OCI-LY3 (cell line): ENCODE results near the gene SWT1.
A peak's percentile ranks its signal among the peaks of the same experiment; 100 is the strongest.

ENCODE experiments used
- H2AFZ ChIP-seq: fragments of 200-600, 300-600 bp; shearing (Covaris generic); 2 replicates; pipeline ENCODE4 v1.6.0; 2014; ENCODE audit warnings: antibody characterized with exemption, low read depth, low read length
- H3K27ac ChIP-seq: fragments of 200-600, 300-600 bp; sonication (generic); 2 replicates; pipeline ENCODE4 v1.5.1; 2014; ENCODE audit warnings: mild to moderate bottlenecking, low read length, moderate library complexity, mixed read lengths
- H3K27me3 ChIP-seq: fragments of 200-600, 300-600 bp; sonication (generic); 2 replicates; pipeline ENCODE4 v1.6.1; 2014; ENCODE audit warnings: low read depth, low read length, mixed read lengths
- H3K36me3 ChIP-seq: fragments of 200-600, 300-600 bp; sonication (generic); replicated peaks from 2 replicates; pipeline ENCODE3; 2014; ENCODE audit warnings: low read depth, low read length, mixed read lengths
- H3K4me1 ChIP-seq: fragments of 300-600, 200-600 bp; sonication (generic); 2 replicates; pipeline ENCODE4 v1.6.1; 2014; ENCODE audit warnings: low read length, mixed read lengths
- H3K4me2 ChIP-seq: fragments of 200-600, 300-600 bp; sonication (generic); 2 replicates; pipeline ENCODE4 v1.6.1; 2014; ENCODE audit warnings: low read length, mixed read lengths
- H3K4me3 ChIP-seq: fragments of 300-600, 200-600 bp; sonication (generic); 2 replicates; pipeline ENCODE4 v1.5.1; 2014; ENCODE audit warnings: antibody characterized with exemption, mild to moderate bottlenecking, low read length, moderate library complexity
- H3K79me2 ChIP-seq: fragments of 300-600, 200-600 bp; shearing (Covaris generic); 2 replicates; pipeline ENCODE4 v1.6.1; 2014; ENCODE audit warnings: mild to moderate bottlenecking, low read length, mixed read lengths
- H3K9ac ChIP-seq: fragments of 300-600, 200-600 bp; shearing (Covaris generic); 2 replicates; pipeline ENCODE4 v1.6.0; 2014; ENCODE audit warnings: mild to moderate bottlenecking, low read length, moderate library complexity
- H3K9me3 ChIP-seq: fragments of 200-600, 300-600 bp; shearing (Covaris generic); 2 replicates; pipeline ENCODE4 v1.6.1; 2014; ENCODE audit warnings: low read length, mixed read lengths; ENCODE audit not compliant: insufficient read depth
- H4K20me1 ChIP-seq: fragments of 200-600, 300-600 bp; sonication (generic); 2 replicates; pipeline ENCODE4 v1.6.1; 2016; ENCODE audit warnings: low read length, mixed read lengths; ENCODE audit not compliant: insufficient read depth
- EZH2phosphoT487 ChIP-seq: fragments of 200-600 bp; shearing (Covaris generic); IDR thresholded peaks from 2 replicates; pipeline ENCODE4 v1.6.1; 2018; ENCODE audit warnings: antibody characterized with exemption, mixed run types, low read depth
- TF ChIP-seq, protein P1 (sequence below): fragments of 200-600, 300-600 bp; sonication (generic); IDR thresholded peaks from 2 replicates; pipeline ENCODE4 v1.5.1; 2014; ENCODE audit warnings: antibody characterized with exemption, low read length, low read depth

Gene SWT1

DNA sequence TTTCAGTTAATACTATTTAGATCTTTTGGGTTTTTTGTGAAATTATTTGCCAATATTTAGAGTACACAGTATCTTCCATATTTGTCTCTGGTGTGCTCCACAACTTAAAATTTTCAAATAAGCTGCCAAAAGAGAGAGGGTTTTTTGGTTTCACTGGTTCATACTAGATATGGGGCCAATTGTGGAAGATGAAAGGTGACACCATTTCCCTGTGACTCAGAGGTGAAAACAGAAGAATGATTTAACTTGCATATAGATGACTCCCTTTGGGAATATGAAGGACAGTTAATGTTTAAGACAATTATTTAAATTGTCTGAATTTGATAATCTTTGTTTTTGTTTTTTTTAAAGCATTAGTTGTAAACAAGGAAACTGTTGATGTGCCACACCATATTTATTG, 122.6 kb downstream of the SWT1 start:
- Histone ChIP-seq H3K9ac (no peak overlapping the region), H4K20me1 (no peaks in the 10 kb centered on the region), H3K4me1 (peaks cover 15% of the 10 kb centered on the region), H3K79me2 (no peaks in the 10 kb centered on the region), H3K4me3 (no peak overlapping the region), H3K4me2 (no peak overlapping the region), H3K9me3 (no peaks in the 10 kb centered on the region), H2AFZ (no peak overlapping the region), H3K27ac (no peak overlapping the region), H3K27me3 (no peaks in the 10 kb centered on the region), H3K36me3 (no peaks in the 10 kb centered on the region)
- TF ChIP-seq, protein P1, sequence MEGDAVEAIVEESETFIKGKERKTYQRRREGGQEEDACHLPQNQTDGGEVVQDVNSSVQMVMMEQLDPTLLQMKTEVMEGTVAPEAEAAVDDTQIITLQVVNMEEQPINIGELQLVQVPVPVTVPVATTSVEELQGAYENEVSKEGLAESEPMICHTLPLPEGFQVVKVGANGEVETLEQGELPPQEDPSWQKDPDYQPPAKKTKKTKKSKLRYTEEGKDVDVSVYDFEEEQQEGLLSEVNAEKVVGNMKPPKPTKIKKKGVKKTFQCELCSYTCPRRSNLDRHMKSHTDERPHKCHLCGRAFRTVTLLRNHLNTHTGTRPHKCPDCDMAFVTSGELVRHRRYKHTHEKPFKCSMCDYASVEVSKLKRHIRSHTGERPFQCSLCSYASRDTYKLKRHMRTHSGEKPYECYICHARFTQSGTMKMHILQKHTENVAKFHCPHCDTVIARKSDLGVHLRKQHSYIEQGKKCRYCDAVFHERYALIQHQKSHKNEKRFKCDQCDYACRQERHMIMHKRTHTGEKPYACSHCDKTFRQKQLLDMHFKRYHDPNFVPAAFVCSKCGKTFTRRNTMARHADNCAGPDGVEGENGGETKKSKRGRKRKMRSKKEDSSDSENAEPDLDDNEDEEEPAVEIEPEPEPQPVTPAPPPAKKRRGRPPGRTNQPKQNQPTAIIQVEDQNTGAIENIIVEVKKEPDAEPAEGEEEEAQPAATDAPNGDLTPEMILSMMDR = no peak
- no peak for TF ChIP-seq EZH2phosphoT487

GRCh38 chr1:185280589-185280988, 123.6 kb downstream of the SWT1 start:
- no peak overlapping the region for H3K4me3 ChIP-seq
- no peaks in the 10 kb centered on the region for H3K79me2 ChIP-seq
- H3K9ac ChIP-seq = no peak overlapping the region
- no peaks in the 10 kb centered on the region for H4K20me1 ChIP-seq
- peaks cover 15% of the 10 kb centered on the region for H3K4me1 ChIP-seq
- no peaks in the 10 kb centered on the region for H3K27me3 ChIP-seq
- H3K9me3 ChIP-seq = no peaks in the 10 kb centered on the region
- TF ChIP-seq EZH2phosphoT487 = no peak
- H3K36me3 ChIP-seq = no peaks in the 10 kb centered on the region
- H3K27ac ChIP-seq = no peak overlapping the region
- H2AFZ ChIP-seq = no peak overlapping the region
- no peak overlapping the region for H3K4me2 ChIP-seq

DNA sequence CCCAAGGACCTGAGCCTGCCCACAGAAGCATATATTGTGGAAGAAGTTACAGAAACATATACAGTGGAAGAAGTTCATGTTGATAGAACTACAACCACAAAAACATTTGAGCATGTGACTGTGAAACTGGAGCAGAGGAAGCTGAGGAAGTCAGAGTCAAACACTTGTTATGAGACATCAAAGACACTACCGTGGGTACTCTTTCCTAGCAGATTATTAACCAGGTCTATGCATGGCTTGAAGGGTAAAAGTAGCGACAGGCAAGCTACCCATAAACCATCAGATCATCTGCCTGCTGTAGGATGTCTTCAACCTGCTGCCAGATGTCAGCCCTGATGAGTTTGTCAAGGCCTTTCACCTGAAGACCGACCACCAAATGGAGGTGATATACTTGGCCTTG, 124.3 kb downstream of the SWT1 start:
- no peaks in the 10 kb centered on the region for H3K9me3 ChIP-seq
- TF ChIP-seq, protein P1 = no peak
- peaks cover 15% of the 10 kb centered on the region for H3K4me1 ChIP-seq
- peak overlapping the region; percentile 37 for H3K4me2 ChIP-seq
- H3K36me3 ChIP-seq = no peaks in the 10 kb centered on the region
- no peaks in the 10 kb centered on the region for H3K79me2 ChIP-seq
- H4K20me1 ChIP-seq = no peaks in the 10 kb centered on the region
- no peaks in the 10 kb centered on the region for H3K27me3 ChIP-seq
- no peak overlapping the region for H3K9ac ChIP-seq
- H3K4me3 ChIP-seq = 0 out of 2 replicates have a peak overlapping the region, but pooled peaks have one; percentile 1
- H3K27ac ChIP-seq = peak overlapping the region; percentile 11; the same call in 1 of the 2 replicates
- H2AFZ ChIP-seq = peak overlapping the region; percentile 15

DNA sequence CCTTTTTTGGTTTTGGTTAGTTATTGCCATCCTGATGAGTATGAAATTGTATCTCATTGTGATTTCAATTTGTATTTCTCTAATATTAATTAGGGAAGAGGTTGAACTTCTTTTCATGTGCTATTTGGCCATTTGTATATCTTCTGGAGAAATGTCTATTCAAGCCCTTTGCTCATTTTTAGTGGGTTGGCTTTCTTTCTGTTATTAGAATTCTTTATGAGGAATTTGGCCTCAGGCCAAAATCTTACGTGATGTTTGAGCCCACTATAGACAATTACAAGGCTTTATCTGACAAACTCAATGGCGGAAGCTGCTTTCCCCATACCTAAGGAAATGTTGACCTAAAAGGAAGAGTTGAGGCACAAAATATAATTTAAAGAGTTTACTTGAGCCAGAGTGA, 127.1 kb downstream of the SWT1 start:
- Histone ChIP-seq H3K79me2 (no peaks in the 10 kb centered on the region), H3K36me3 (peaks cover 7% of the 10 kb centered on the region), H3K9me3 (no peaks in the 10 kb centered on the region), H2AFZ (no peak overlapping the region), H3K27me3 (no peaks in the 10 kb centered on the region), H4K20me1 (no peaks in the 10 kb centered on the region), H3K27ac (no peak overlapping the region), H3K9ac (no peak overlapping the region), H3K4me1 (peaks cover 17% of the 10 kb centered on the region), H3K4me2 (no peak overlapping the region), H3K4me3 (no peak overlapping the region)
- TF ChIP-seq EZH2phosphoT487 = no peak
- TF ChIP-seq, protein P1 = no peak
